Sigmoid colon (tissue), 7 donors: ENCODE data around the gene HK3. TPM values are rescaled to one million over a fixed set of nuclear protein-coding genes. Genes with fewer than 3 reads are reported as not detected.

Experiments
- DNase-seq: peaks from one replicate; pipeline ENCODE4 v3.0.0-alpha.2; 2019
- H3K27ac ChIP-seq, 4 donors: fragments of 200-600 bp; sonication (generic); one replicate each; pipeline ENCODE4 v1.5.1; 2016 to 2019; ENCODE audit warnings: mild to moderate bottlenecking in 1 of 4
- H3K27me3 ChIP-seq, 3 donors: fragments of 200-600 bp; sonication (generic); one replicate each; pipeline ENCODE4 v1.5.1; 2019; ENCODE audit warnings: mild to moderate bottlenecking in 1 of 3
- H3K36me3 ChIP-seq, 4 donors: fragments of 200-600 bp; sonication (generic); one replicate each; pipeline ENCODE4 v1.5.1; 2016 to 2019
- H3K4me1 ChIP-seq, 4 donors: fragments of 200-600 bp; sonication (generic); one replicate each; pipeline ENCODE4 v1.5.1; 2017 to 2019
- H3K4me3 ChIP-seq, 4 donors: fragments of 200-600 bp; sonication (generic); one replicate each; pipeline ENCODE4 v1.5.1; 2017 to 2019; ENCODE audit warnings: mild to moderate bottlenecking in 2 of 4, moderate library complexity in 1 of 4
- H3K9me3 ChIP-seq, 4 donors: fragments of 200-600 bp in 3 of 4; sonication (generic) in 3 of 4; one replicate each; pipeline versions ENCODE4 v1.5.1 to v1.6.1; 2013 to 2019
- CTCF ChIP-seq, 4 experiments: fragments of 450-650 bp in 3 of 4; fragments of 200-600 bp in 1 of 4; IDR thresholded peaks; one replicate each; pipeline ENCODE4 v1.5.1; 2016 to 2019; ENCODE audit warnings: antibody characterized with exemption in 4 of 4, mild to moderate bottlenecking in 3 of 4, moderate library complexity in 2 of 4
- EP300 ChIP-seq, 4 donors: sonication (generic); formaldehyde crosslinking; IDR thresholded peaks; one replicate each; pipeline ENCODE4 v1.6.1; 2017; ENCODE audit warnings: antibody characterized with exemption in 4 of 4
- POLR2A ChIP-seq, 2 donors: fragments of 450-650 bp; IDR thresholded peaks; one replicate each; pipeline ENCODE4 v1.6.1; 2016; ENCODE audit warnings: antibody characterized with exemption in 2 of 2, mild to moderate bottlenecking in 2 of 2, moderate library complexity in 2 of 2
- POLR2AphosphoS5 ChIP-seq, 4 donors: sonication (generic); formaldehyde crosslinking; IDR thresholded peaks; one replicate each; pipeline ENCODE4 v1.6.1; 2017; ENCODE audit warnings: antibody characterized with exemption in 4 of 4
- WGBS, 2 donors: extraction: QIAGEN DNeasy Blood & Tissue Kit; methylation state at CpG; one replicate each; pipeline ENCODE4 v1.1.7; 2013; 5-methylcytosine and 5-hydroxymethylcytosine counted together
- intact Hi-C: fragments of 100-400 bp; cut with DNase I; formaldehyde crosslinking; loops from one replicate; pipeline ENCODE4 v1.15.1; 2023
- polyA plus RNA-seq, 3 donors: library from polyadenylated mRNA; stranded (reverse); fragments of 200-250 nt; gene quantifications; one replicate each; pipeline ENCODE4 v1.2.3, GENCODE V29; 2013
- total RNA-seq, 4 donors: library from RNA; depleted of rRNA; stranded (reverse); fragments of >200 nt; gene quantifications; one replicate each; pipeline ENCODE4 v1.1.0, GENCODE V29; 2016
- donor health status: healthy with polysubstance abuse.
- donor health status: Bipolar disorder and iron deficiency.
- donor health status: healthy.

HK3 gene
- total and polyA plus RNA-seq, 7 donors: 1.8 to 12.8 (median 8.6) TPM

GRCh38 chr5:176832162-176832561 lies 67.0 kb downstream of the HK3 start:
- no peak for DNase-seq
- Histone ChIP-seq H3K4me1 (no peaks in the 10 kb centered on the region), H3K4me3 (no peak overlapping the region), H3K27ac (no peak overlapping the region), H3K9me3 (no peaks in the 10 kb centered on the region), H3K27me3 (peaks cover 0 to 29% (median 19%) of the 10 kb centered on the region in 3 donors), H3K36me3 (no peaks in the 10 kb centered on the region)
- TF ChIP-seq POLR2A (IDR thresholded peaks at IDR 0.05): no peak
- TF ChIP-seq EP300 (IDR thresholded peaks at IDR 0.05): no peak
- TF ChIP-seq POLR2AphosphoS5 (IDR thresholded peaks at IDR 0.05): no peak
- no peak for TF ChIP-seq CTCF (IDR thresholded peaks at IDR 0.05)
- intact Hi-C loops: no loop called here
- 64 to 86% methylated on average over 6 of the region's 6 CpGs for WGBS, 2 donors

- intact Hi-C loops: no loop called here
- Histone ChIP-seq H3K27ac (no peak overlapping the region), H3K4me1 (no peaks in the 10 kb centered on the region), H3K36me3 (no peaks in the 10 kb centered on the region), H3K4me3 (no peak overlapping the region), H3K27me3 (peaks cover 0 to 29% (median 19%) of the 10 kb centered on the region in 3 donors), H3K9me3 (no peaks in the 10 kb centered on the region)
- TF ChIP-seq POLR2AphosphoS5 (IDR thresholded peaks at IDR 0.05) (no peak), EP300 (IDR thresholded peaks at IDR 0.05) (no peak), CTCF (IDR thresholded peaks at IDR 0.05) (no peak), POLR2A (IDR thresholded peaks at IDR 0.05) (no peak)
- DNase-seq: no peak
- WGBS, 2 donors: 46 to 61% methylated on average over 8 of the region's 8 CpGs
These were observed 67.7 kb downstream of the HK3 start for GRCh38 chr5:176831425-176831824.

GRCh38 chr5:176830995-176831423 lies 68.1 kb downstream of the HK3 start:
- WGBS, 2 donors: 11 to 26% methylated on average over 9 of the region's 9 CpGs
- Histone ChIP-seq H3K27me3 (peaks cover 0 to 29% (median 19%) of the 10 kb centered on the region in 3 donors), H3K27ac (no peak overlapping the region), H3K36me3 (no peaks in the 10 kb centered on the region), H3K9me3 (no peaks in the 10 kb centered on the region), H3K4me3 (no peak overlapping the region), H3K4me1 (no peaks in the 10 kb centered on the region)
- intact Hi-C loops: no loop called here
- no peak for DNase-seq
- TF ChIP-seq POLR2A (IDR thresholded peaks at IDR 0.05) (no peak), POLR2AphosphoS5 (IDR thresholded peaks at IDR 0.05) (no peak), CTCF (IDR thresholded peaks at IDR 0.05) (no peak), EP300 (IDR thresholded peaks at IDR 0.05) (no peak)

Other genes with a start within 250 kb of the HK3 start
- not detected for gene UNC5A, start 88.8 kb downstream of the HK3 start, total RNA-seq
- under 1 TPM in 2 of 3 donors, not detected in 1; 0.34 to 0.60 TPM for gene UNC5A, start 88.8 kb downstream of the HK3 start, polyA plus RNA-seq
- 10 to 100 TPM; 40.2 to 96.1 (median 53.5) TPM for gene UIMC1, start 107.4 kb upstream of the HK3 start, total RNA-seq
- 10 to 100 TPM; 18.0 to 22.3 (median 18.0) TPM for gene UIMC1, start 107.4 kb upstream of the HK3 start, polyA plus RNA-seq
- gene ZNF346, start 123.3 kb upstream of the HK3 start, total RNA-seq: 10 to 100 TPM; 12.5 to 21.9 (median 15.0) TPM
- 1 to 10 TPM; 3.0 to 8.9 (median 4.2) TPM for gene ZNF346, start 123.3 kb upstream of the HK3 start, polyA plus RNA-seq
- 10 to 100 TPM in 1 of 4 donors, 1 to 10 TPM in 3; 3.0 to 11.8 (median 6.1) TPM for gene FGFR4, start 187.6 kb upstream of the HK3 start, total RNA-seq
- gene FGFR4, start 187.6 kb upstream of the HK3 start, polyA plus RNA-seq: 10 to 100 TPM in 1 of 3 donors, 1 to 10 TPM in 2; 4.9 to 45.0 (median 6.6) TPM
- 10 to 100 TPM; 34.6 to 41.5 (median 36.5) TPM for gene NSD1, start 234.4 kb upstream of the HK3 start, total RNA-seq
- gene NSD1, start 234.4 kb upstream of the HK3 start, polyA plus RNA-seq: 10 to 100 TPM in 1 of 3 donors, 1 to 10 TPM in 2; 3.0 to 21.1 (median 5.8) TPM